ENCODE results near the gene SLC25A18. TPM values are rescaled to one million over a fixed set of nuclear protein-coding genes. Genes with fewer than 3 reads are reported as not detected.

The SLC25A18 gene
- total and polyA plus RNA-seq, 2 of the 8 experiments (the other 6 are each of a cell fraction or from before 2014, with no cell fraction given) = 2.8 to 2.9 TPM

DNA sequence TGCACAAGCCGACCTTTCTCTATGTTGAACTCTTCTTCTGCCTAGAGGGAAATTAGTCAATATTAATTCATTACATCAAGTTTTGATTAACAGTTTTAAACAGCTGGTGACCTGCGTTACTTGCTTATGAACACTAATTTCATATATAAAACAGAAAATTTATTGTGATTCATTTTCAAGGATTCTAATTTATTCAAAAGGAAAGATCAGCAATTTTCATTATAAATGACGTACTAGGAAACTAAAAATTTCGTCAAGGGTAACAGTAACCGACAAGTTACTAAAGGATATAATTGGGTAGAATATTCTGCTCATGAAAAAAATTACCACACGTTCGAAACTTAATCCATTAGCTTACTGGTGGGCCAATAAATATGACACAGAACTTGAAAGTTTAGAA is 50.0 kb downstream of the SLC25A18 start:
- Histone ChIP-seq H3K14ac (ENCODE audit: insufficient read length) (no peak overlapping the region), H2BK15ac (ENCODE audit: low read length) (no peak overlapping the region), H3K79me1 (ENCODE audit: low read depth, low read length) (no peaks in the 10 kb centered on the region), H3K79me2 (ENCODE audit: control insufficient read depth in 1 of 2, insufficient read depth in 2 of 2, low read length in 2 of 2) (no peaks in the 10 kb centered on the region), H2AFZ (ENCODE audit: low read length) (no peak overlapping the region), H2BK12ac (ENCODE audit: low read depth, low read length) (no peak overlapping the region), H3K9ac (replicated peaks in 1 of 4; ENCODE audit: extremely low read depth in 1 of 4, low read depth in 3 of 4, low read length in 3 of 4) (no peak overlapping the region), H3K4me1 (replicated peaks in 1 of 4; ENCODE audit: control insufficient read depth in 3 of 4, insufficient read depth in 4 of 4, low read length in 3 of 4) (no peaks in the 10 kb centered on the region), H3K36me3 (ENCODE audit: control insufficient read depth in 2 of 4, insufficient read depth in 4 of 4, low read length in 3 of 4) (peaks cover 11 to 38% (median 21%) of the 10 kb centered on the region in 4 experiments), H3K4ac (replicated peaks; ENCODE audit: insufficient read length, low read depth, low read length) (no peak overlapping the region), H2AK5ac (ENCODE audit: low read depth, low read length) (no peak overlapping the region), H3K27ac (ENCODE audit: low read depth, low read length) (no peak overlapping the region), H3K23me2 (ENCODE audit: low read depth, low read length) (no peaks in the 10 kb centered on the region), H3K18ac (ENCODE audit: extremely low read depth, low read length) (no peak overlapping the region), H3K27me3 (replicated peaks in 1 of 4; ENCODE audit: control insufficient read depth in 3 of 4, extremely low read depth in 1 of 4, insufficient read depth in 3 of 4, low read length in 3 of 4) (no peaks in the 10 kb centered on the region), H4K20me1 (replicated peaks in 1 of 2; ENCODE audit: control insufficient read depth in 1 of 2, insufficient read depth in 2 of 2, low read length in 2 of 2) (no peaks in the 10 kb centered on the region), H3K9me3 (ENCODE audit: insufficient read depth in 2 of 2, low read depth in 1 of 2, low read length in 1 of 2) (no peaks in the 10 kb centered on the region), H2BK5ac (ENCODE audit: low read depth, low read length) (no peak overlapping the region), H3K4me2 (ENCODE audit: insufficient read depth in 1 of 2, low read depth in 2 of 2, low read length in 2 of 2) (no peak overlapping the region), H4K8ac (ENCODE audit: extremely low read depth, insufficient read depth, low read length) (no peak overlapping the region), H3K56ac (replicated peaks; ENCODE audit: insufficient read length, low read depth, low read length) (no peak overlapping the region), H3K23ac (ENCODE audit: insufficient read length) (no peak overlapping the region), H4K91ac (replicated peaks; ENCODE audit: insufficient read length, low read length) (no peak overlapping the region), H2BK20ac (ENCODE audit: low read length) (no peak overlapping the region), H3K4me3 (ENCODE audit: extremely low read depth in 1 of 4, insufficient read depth in 2 of 4, low read depth in 3 of 4, low read length in 4 of 4) (no peak overlapping the region), H4K5ac (ENCODE audit: insufficient read length, low read depth, low read length) (no peak overlapping the region), H2BK120ac (replicated peaks; ENCODE audit: low read depth, low read length) (no peak overlapping the region)
- TF ChIP-seq POLR2A (IDR thresholded peaks at IDR 0.05; ENCODE audit: control extremely low read depth in 1 of 2, low read depth in 2 of 2, low read length in 2 of 2) (no peak), GABPA (IDR thresholded peaks at IDR 0.05; ENCODE audit: borderline replicate concordance, insufficient read depth, low read length) (no peak), RXRA (IDR thresholded peaks at IDR 0.05; ENCODE audit: insufficient read depth, low read depth, low read length) (no peak), TAF1 (IDR thresholded peaks at IDR 0.05; ENCODE audit: low read depth, low read length) (no peak)
- 89% methylated on average over 7 of the region's 7 CpGs; no CpG with 5 or more reads in 1 of the 2 experiments for WGBS, 2 experiments (ENCODE audit: extremely low coverage in 1 of 2, insufficient coverage in 1 of 2, insufficient read length in 1 of 2, insufficient replicate concordance in 2 of 2, low coverage in 1 of 2, low lambda C conversion rate in 2 of 2, missing lambda C conversion rate in 1 of 2)
- no peak for FAIRE-seq
- CTCF ChIA-PET (ENCODE audit: partially characterized antibody) = interaction anchor here (1.4 kb wide), 1 partner anchor 55 kb away, joined by 5 read pairs; no protein-coding TSS in a partner anchor
- DNase-seq (ENCODE audit: low read depth in 1 of 2, low spot score in 2 of 2) = no peak
- POLR2A ChIA-PET (ENCODE audit: partially characterized antibody) = interaction anchor here (1.6 kb wide), 1 partner anchor 11 kb away, joined by 3 read pairs; no protein-coding TSS in a partner anchor
